ENCODE results near the gene FNDC10.

Gene FNDC10

DNA sequence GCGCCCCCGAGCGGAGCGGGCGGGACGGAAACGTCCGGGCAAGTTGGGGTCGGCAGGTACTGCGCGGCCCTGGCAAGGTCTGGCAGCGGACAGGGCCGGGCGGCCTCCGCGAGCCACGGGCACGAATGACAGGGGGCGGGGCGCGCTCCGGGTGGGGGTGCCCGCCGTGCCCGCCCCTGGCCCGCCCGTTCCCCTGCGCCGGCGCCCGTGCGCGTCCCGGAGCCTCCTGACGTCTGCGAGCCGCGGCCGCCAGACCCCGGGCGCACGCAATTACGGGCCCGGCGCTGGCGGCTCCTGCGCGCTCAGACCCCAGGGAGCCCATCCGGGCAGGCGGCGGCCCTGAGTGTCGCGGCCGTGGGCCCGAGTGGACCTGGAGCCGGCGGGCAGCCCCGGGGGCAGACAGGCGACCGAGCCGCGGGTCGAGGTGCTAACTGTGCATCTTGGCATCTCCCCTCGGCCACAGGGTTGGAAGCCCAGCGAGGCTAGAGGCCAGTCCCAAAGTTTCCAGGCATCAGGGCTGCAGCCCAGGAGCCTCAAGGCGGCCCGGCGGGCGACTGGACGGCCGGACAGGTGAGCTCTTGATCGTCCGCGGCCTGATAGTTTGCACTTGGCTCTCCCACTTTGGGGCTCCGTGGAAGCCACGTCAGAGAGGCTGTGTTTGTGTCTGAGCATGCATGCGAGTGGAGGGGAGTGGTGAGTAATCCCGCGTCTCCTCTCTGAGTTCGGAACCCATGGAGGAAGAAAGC lies 16.3 kb upstream of the FNDC10 start:
- Histone ChIP-seq H3K4me1 (ENCODE audit: control insufficient read depth in 5 of 5, insufficient read depth in 5 of 5, low read length in 5 of 5) (peaks cover 14 to 35% (median 30%) of the 10 kb centered on the region in 5 donors), H3K9me3 (ENCODE audit: control insufficient read depth in 5 of 5, low read length in 5 of 5) (no peaks in the 10 kb centered on the region), H3K4me3 (ENCODE audit: low read depth in 1 of 5, low read length in 5 of 5) (peak overlapping the region; percentile 61 to 97 (median 92)), H3K36me3 (ENCODE audit: control insufficient read depth in 5 of 5, insufficient read depth in 5 of 5, low read length in 5 of 5) (peaks cover 0 to 16% (median 11%) of the 10 kb centered on the region in 5 donors), H3K27me3 (ENCODE audit: control insufficient read depth in 5 of 5, insufficient read depth in 4 of 5, low read length in 5 of 5) (no peaks in the 10 kb centered on the region), H3K9ac (ENCODE audit: low read length in 5 of 5) (peak overlapping the region in 4 of 5 donors; percentile 56 to 87 (median 84)), H3K27ac (ENCODE audit: low read depth, low read length) (peak overlapping the region; percentile 95)

DNA sequence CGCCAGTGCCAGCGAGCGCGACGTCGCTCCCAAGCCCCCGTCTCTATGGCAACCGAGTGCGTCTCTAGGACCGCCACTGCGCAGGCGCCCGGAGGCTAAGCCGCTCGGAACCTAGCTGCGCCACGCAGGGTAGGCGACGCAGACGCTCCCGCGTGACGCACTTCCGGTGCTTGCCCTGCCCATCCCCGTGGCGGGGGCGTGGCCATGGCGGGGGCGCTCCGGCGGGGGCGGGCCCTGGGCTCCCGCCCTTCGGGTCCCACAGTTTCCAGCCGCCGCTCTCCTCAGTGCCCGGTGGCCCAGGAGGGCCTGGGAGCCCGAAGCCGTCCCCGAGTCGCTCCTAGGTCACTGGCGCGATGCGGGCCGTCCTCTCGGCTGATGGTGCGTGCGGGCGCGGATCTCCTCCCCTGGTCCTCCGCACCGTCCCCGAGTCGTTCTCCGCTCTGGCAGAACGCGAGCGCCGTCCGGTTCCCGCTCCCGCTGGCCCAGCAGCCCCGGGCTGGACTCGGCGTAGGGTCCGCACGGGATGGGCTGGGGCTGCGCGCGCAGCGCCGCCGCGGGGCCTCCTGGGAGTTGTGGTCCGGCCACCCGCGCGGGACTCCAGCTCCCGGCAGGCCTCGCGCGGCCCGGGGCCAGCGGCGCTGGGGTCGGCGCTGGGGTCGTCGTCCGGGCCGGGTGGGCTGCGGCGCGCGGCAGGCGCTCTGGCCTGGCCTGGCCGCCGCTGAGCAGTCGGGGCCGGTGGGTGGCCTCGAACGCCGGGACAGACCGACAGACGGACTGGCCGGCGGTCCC lies 15.5 kb upstream of the FNDC10 start, which contains the start of gene MIB2:
TSS of gene MIB2 (plus strand) at position 245 of the 789 bp plus-strand sequence. CDS start 7,953 bp downstream, outside the sequence.
- Histone ChIP-seq H3K27me3 (ENCODE audit: control insufficient read depth in 5 of 5, insufficient read depth in 4 of 5, low read length in 5 of 5) (no peaks in the 10 kb centered on the region), H3K4me1 (ENCODE audit: control insufficient read depth in 5 of 5, insufficient read depth in 5 of 5, low read length in 5 of 5) (peaks cover 15 to 41% (median 34%) of the 10 kb centered on the region in 5 donors), H3K36me3 (ENCODE audit: control insufficient read depth in 5 of 5, insufficient read depth in 5 of 5, low read length in 5 of 5) (peaks cover 0 to 16% (median 11%) of the 10 kb centered on the region in 5 donors)

DNA sequence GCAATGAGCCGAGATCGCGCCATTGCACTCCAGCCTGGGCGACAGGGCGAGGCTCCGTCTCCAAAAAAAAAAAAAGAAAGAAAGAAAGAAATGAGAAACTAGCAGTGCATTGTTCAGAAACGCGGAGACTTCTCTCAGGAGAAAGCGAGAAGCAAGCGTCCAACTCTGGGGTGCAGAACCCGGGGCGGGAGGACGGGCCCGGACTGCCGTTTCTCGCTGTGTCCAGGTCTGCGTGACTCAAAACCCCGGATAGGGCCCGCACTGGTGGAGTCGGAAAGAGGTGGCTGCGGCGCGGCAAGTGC lies 15.0 kb upstream of the FNDC10 start:
- peaks cover 15 to 41% (median 34%) of the 10 kb centered on the region in 5 donors for H3K4me1 ChIP-seq (ENCODE audit: control insufficient read depth in 5 of 5, insufficient read depth in 5 of 5, low read length in 5 of 5)
- H3K27me3 ChIP-seq (ENCODE audit: control insufficient read depth in 5 of 5, insufficient read depth in 4 of 5, low read length in 5 of 5), result no peaks in the 10 kb centered on the region
- peak overlapping the region; percentile 95 for H3K27ac ChIP-seq (ENCODE audit: low read depth, low read length)
- peak overlapping the region in 4 of 5 donors; percentile 46 to 94 (median 87) for H3K9ac ChIP-seq (ENCODE audit: low read length in 5 of 5)
- peak overlapping the region; percentile 65 to 97 (median 92) for H3K4me3 ChIP-seq (ENCODE audit: low read depth in 1 of 5, low read length in 5 of 5)
- no peaks in the 10 kb centered on the region for H3K9me3 ChIP-seq (ENCODE audit: control insufficient read depth in 5 of 5, low read length in 5 of 5)
- peaks cover 0 to 16% (median 11%) of the 10 kb centered on the region in 5 donors for H3K36me3 ChIP-seq (ENCODE audit: control insufficient read depth in 5 of 5, insufficient read depth in 5 of 5, low read length in 5 of 5)

More for the DNA sequence above, 15.5 kb upstream of the FNDC10 start, which contains the start of gene MIB2:
- H3K27ac ChIP-seq (ENCODE audit: low read depth, low read length), result peak within 1 kb of the TSS; percentile 95
- H3K9ac ChIP-seq (ENCODE audit: low read length in 5 of 5), result peak within 1 kb of the TSS in 4 of 5 donors; percentile 85 to 94 (median 87)
- H3K4me3 ChIP-seq (ENCODE audit: low read depth in 1 of 5, low read length in 5 of 5), result peak within 1 kb of the TSS; percentile 65 to 97 (median 92)
- H3K9me3 ChIP-seq (ENCODE audit: control insufficient read depth in 5 of 5, low read length in 5 of 5), result no peaks in the 10 kb centered on the region

DNA sequence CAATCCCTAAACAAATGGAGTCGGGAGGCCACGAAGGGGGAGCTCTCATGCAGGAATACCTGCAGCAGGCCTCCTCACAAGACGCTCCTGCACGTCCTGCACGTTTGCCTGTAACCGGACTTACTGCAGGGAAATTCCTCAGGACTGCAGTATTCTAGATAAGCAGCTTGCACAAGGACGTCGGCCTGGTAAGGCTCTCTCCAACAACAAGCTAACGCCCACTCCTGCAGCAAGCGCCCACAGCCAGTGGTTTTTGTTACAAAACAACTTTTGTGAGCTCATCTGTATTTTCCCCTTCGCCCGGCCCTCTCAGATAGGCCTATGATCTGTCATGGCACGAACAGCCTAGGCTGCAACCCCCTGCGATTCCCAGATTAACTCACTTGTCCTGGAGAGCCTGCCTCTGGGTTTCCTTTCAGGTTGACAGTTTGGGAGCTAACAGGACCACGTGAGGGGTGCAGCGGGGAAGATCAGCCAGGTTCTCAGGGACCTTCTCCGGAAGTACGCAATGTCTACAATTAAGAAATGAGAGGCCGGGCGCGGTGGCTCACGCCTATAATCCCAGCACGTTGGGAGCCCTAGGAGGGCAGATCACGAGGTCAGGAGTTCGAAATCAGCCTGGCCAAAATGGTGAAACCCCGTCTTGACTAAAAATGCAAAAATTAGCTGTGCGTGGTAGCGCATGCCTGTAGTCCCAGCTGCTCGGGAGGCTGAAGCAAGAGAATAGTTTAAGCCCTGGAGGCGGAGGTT lies 14.4 kb upstream of the FNDC10 start:
- peaks cover 15 to 41% (median 34%) of the 10 kb centered on the region in 5 donors for H3K4me1 ChIP-seq (ENCODE audit: control insufficient read depth in 5 of 5, insufficient read depth in 5 of 5, low read length in 5 of 5)
- H3K27me3 ChIP-seq (ENCODE audit: control insufficient read depth in 5 of 5, insufficient read depth in 4 of 5, low read length in 5 of 5), result no peaks in the 10 kb centered on the region
- peaks cover 0 to 16% (median 11%) of the 10 kb centered on the region in 5 donors for H3K36me3 ChIP-seq (ENCODE audit: control insufficient read depth in 5 of 5, insufficient read depth in 5 of 5, low read length in 5 of 5)
- H3K9ac ChIP-seq (ENCODE audit: low read length in 5 of 5), result peak overlapping the region in 4 of 5 donors; percentile 56 to 94 (median 87)
- peak overlapping the region; percentile 65 to 97 (median 92) for H3K4me3 ChIP-seq (ENCODE audit: low read depth in 1 of 5, low read length in 5 of 5)
- H3K9me3 ChIP-seq (ENCODE audit: control insufficient read depth in 5 of 5, low read length in 5 of 5), result no peaks in the 10 kb centered on the region
- peak overlapping the region; percentile 95 for H3K27ac ChIP-seq (ENCODE audit: low read depth, low read length)

DNA sequence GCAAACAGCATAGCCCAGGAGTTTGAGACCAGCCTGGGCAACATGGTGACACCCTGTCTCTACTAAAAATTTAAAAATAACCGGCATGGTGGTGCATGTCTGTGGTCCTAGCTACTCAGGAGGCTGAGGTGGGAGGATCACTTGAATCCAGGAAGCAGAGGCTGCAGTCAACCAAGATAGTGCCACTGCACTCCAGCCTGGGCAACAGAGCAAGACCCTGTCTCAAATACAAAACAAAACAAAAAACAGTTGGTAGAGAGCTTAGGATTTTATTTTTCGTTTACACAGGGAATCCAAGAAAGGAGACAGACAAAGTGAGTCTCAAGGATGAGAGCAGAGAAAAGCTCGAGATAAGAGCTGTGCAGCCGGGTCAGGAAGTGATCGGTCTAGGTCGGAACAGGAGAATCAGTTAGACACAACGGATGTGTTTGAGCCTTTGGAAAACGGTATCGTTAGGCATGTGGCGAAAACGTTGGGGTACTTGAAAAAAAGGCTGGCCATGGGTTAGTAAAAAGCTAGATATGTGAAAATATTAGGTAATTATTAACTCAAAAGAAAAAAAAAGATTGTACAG lies 13.7 kb upstream of the FNDC10 start:
- H3K27ac ChIP-seq (ENCODE audit: low read depth, low read length), result peak overlapping the region; percentile 95
- peaks cover 0 to 14% (median 11%) of the 10 kb centered on the region in 5 donors for H3K36me3 ChIP-seq (ENCODE audit: control insufficient read depth in 5 of 5, insufficient read depth in 5 of 5, low read length in 5 of 5)
- peaks cover 15 to 41% (median 34%) of the 10 kb centered on the region in 5 donors for H3K4me1 ChIP-seq (ENCODE audit: control insufficient read depth in 5 of 5, insufficient read depth in 5 of 5, low read length in 5 of 5)
- H3K9me3 ChIP-seq (ENCODE audit: control insufficient read depth in 5 of 5, low read length in 5 of 5), result no peaks in the 10 kb centered on the region
- H3K9ac ChIP-seq (ENCODE audit: low read length in 5 of 5), result no peak overlapping the region
- H3K4me3 ChIP-seq (ENCODE audit: low read depth in 1 of 5, low read length in 5 of 5), result peak overlapping the region in 4 of 5 donors; percentile 65 to 97 (median 88)
- H3K27me3 ChIP-seq (ENCODE audit: control insufficient read depth in 5 of 5, insufficient read depth in 4 of 5, low read length in 5 of 5), result no peaks in the 10 kb centered on the region

DNA sequence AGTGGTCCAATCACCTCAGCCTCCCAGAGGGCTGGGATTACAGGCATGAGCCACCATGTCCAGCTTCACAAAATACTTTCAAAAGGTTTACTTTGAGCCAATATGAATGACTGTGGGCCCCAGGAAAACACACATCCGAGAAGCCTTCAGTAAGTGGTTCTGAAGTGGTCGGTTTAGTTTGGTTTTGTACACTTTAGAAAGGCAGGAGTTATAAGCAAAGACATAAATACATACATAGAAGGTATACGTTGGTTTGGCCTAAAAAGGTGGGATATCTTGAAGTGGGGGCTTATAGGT lies 12.1 kb upstream of the FNDC10 start:
- peaks cover 14 to 36% (median 29%) of the 10 kb centered on the region in 5 donors for H3K4me1 ChIP-seq (ENCODE audit: control insufficient read depth in 5 of 5, insufficient read depth in 5 of 5, low read length in 5 of 5)
- H3K9ac ChIP-seq (ENCODE audit: low read length in 5 of 5), result no peak overlapping the region
- no peaks in the 10 kb centered on the region for H3K36me3 ChIP-seq (ENCODE audit: control insufficient read depth in 5 of 5, insufficient read depth in 5 of 5, low read length in 5 of 5)
- H3K4me3 ChIP-seq (ENCODE audit: low read depth in 1 of 5, low read length in 5 of 5), result no peak overlapping the region
- no peak overlapping the region for H3K27ac ChIP-seq (ENCODE audit: low read depth, low read length)
- H3K9me3 ChIP-seq (ENCODE audit: control insufficient read depth in 5 of 5, low read length in 5 of 5), result no peaks in the 10 kb centered on the region
- H3K27me3 ChIP-seq (ENCODE audit: control insufficient read depth in 5 of 5, insufficient read depth in 4 of 5, low read length in 5 of 5), result no peaks in the 10 kb centered on the region

DNA sequence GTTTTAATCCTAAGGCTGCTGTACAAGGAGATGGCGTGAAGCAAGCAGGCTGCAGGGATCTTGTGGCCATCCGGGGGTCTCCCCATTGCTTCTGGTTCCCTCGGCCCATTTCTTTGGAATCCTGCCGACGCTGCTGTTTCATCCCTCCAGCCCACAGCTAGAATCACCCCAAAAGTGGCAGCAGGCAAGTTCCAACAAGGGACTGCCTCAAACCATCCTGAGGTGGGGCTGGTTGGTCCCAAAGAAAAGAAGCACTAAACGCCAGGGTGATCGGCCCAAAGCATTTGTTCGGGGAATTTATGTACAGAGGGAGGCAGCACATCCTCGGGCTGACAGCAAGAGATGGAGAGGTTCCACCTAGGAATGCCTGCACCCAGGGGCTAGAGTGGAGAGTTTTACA lies 10.9 kb upstream of the FNDC10 start:
- Histone ChIP-seq H3K4me3 (ENCODE audit: low read depth in 1 of 5, low read length in 5 of 5) (no peak overlapping the region), H3K36me3 (ENCODE audit: control insufficient read depth in 5 of 5, insufficient read depth in 5 of 5, low read length in 5 of 5) (no peaks in the 10 kb centered on the region), H3K4me1 (ENCODE audit: control insufficient read depth in 5 of 5, insufficient read depth in 5 of 5, low read length in 5 of 5) (peaks cover 10 to 32% (median 20%) of the 10 kb centered on the region in 5 donors), H3K9me3 (ENCODE audit: control insufficient read depth in 5 of 5, low read length in 5 of 5) (no peaks in the 10 kb centered on the region), H3K9ac (ENCODE audit: low read length in 5 of 5) (no peak overlapping the region), H3K27me3 (ENCODE audit: control insufficient read depth in 5 of 5, insufficient read depth in 4 of 5, low read length in 5 of 5) (no peaks in the 10 kb centered on the region), H3K27ac (ENCODE audit: low read depth, low read length) (no peak overlapping the region)

DNA sequence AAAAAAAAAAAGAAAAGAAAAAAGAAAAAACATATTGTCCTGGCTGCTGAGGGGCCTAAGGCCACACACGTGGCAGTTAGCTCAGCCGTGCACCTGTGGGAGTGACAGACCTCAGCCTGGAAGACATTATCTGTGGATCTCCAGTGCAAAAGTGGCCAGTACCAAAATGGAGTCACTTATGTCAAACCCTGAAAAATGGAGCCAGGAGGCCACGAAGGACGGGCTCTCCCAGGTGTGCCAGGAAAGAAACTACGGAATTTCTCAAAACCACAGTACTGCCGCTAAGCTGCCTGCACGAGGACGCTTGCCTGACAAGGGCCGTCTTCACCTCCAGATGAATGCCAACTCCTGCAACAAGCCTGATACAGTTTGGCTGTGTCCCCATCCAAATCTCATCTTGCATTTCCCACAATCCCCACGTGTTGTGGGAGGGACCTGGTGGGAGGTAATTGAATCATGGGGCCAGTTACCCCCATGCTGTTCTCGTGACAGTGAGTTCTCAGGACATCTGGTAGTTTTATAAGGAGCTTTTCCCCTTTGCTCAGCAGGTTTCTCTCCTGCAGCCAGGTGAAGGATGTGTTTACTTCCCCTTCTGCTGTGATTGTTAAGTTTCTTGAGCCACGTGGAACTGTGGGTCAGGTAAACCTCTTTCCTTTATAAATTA lies 10.0 kb upstream of the FNDC10 start:
- peaks cover 10 to 30% (median 20%) of the 10 kb centered on the region in 5 donors for H3K4me1 ChIP-seq (ENCODE audit: control insufficient read depth in 5 of 5, insufficient read depth in 5 of 5, low read length in 5 of 5)
- peaks cover 0 to 2% (median 1%) of the 10 kb centered on the region in 5 donors for H3K27me3 ChIP-seq (ENCODE audit: control insufficient read depth in 5 of 5, insufficient read depth in 4 of 5, low read length in 5 of 5)
- H3K9me3 ChIP-seq (ENCODE audit: control insufficient read depth in 5 of 5, low read length in 5 of 5), result no peaks in the 10 kb centered on the region
- no peaks in the 10 kb centered on the region for H3K36me3 ChIP-seq (ENCODE audit: control insufficient read depth in 5 of 5, insufficient read depth in 5 of 5, low read length in 5 of 5)
- no peak overlapping the region for H3K27ac ChIP-seq (ENCODE audit: low read depth, low read length)
- no peak overlapping the region for H3K4me3 ChIP-seq (ENCODE audit: low read depth in 1 of 5, low read length in 5 of 5)
- H3K9ac ChIP-seq (ENCODE audit: low read length in 5 of 5), result no peak overlapping the region

DNA sequence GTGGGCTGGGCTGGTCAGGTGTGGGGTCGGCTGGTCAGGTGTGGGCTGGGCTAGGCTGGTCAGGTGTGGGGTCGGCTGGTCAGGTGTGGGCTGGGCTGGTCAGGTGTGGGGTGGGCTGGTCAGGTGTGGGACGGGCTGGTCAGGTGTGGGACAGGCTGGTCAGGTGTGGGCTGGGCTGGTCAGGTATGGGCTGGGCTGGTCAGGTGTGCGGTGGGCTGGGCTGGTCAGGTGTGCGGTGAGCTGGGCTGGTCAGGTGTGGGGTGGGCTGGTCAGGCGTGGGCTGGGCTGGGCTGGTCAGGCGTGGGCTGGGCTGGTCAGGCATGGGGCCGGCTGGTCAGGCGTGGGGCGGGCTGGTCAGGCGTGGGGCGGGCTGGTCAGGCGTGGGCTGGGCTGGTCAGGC lies 6.3 kb upstream of the FNDC10 start:
- H3K36me3 ChIP-seq (ENCODE audit: control insufficient read depth in 5 of 5, insufficient read depth in 5 of 5, low read length in 5 of 5), result no peaks in the 10 kb centered on the region
- H3K27me3 ChIP-seq (ENCODE audit: control insufficient read depth in 5 of 5, insufficient read depth in 4 of 5, low read length in 5 of 5), result peaks cover 8 to 27% (median 15%) of the 10 kb centered on the region in 5 donors
- H3K9ac ChIP-seq (ENCODE audit: low read length in 5 of 5), result no peak overlapping the region
- H3K4me1 ChIP-seq (ENCODE audit: control insufficient read depth in 5 of 5, insufficient read depth in 5 of 5, low read length in 5 of 5), result peaks cover 2 to 11% (median 3%) of the 10 kb centered on the region in 5 donors
- H3K4me3 ChIP-seq (ENCODE audit: low read depth in 1 of 5, low read length in 5 of 5), result no peak overlapping the region
- no peak overlapping the region for H3K27ac ChIP-seq (ENCODE audit: low read depth, low read length)
- H3K9me3 ChIP-seq (ENCODE audit: control insufficient read depth in 5 of 5, low read length in 5 of 5), result no peaks in the 10 kb centered on the region
